ENCODE data around the gene JDP2. TPM values are rescaled to one million over a fixed set of nuclear protein-coding genes. Genes with fewer than 3 reads are reported as not detected.

Gene JDP2
- total and polyA plus RNA-seq, 2 donors (not counting 1 experiment from before 2014, with no cell fraction given): 7.9 to 17.9 TPM

DNA sequence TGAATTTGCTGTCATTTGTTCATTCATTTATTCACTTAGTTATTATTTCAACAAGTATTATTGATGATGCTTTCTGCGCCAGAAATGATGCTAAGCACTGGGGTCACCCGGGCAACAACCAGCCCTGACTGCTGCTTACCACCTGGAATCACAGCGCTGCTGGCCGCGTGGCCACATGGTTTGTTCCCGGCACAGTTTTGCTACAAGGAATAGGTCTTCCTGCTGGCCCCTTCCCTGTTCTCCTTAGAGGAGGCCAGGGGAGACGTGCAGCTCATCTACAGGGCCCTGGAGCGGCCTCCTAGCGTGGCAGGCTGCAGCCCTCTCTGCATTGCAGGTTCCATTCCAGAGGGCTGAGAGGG lies 7.0 kb downstream of the JDP2 start:
- Histone ChIP-seq H3K27me3 (replicated peaks in 1 of 4; ENCODE audit: control extremely low read depth in 1 of 4, control insufficient read depth in 3 of 4, insufficient read depth in 4 of 4, low read length in 3 of 4) (no peaks in the 10 kb centered on the region), H3K36me3 (replicated peaks in 1 of 2; ENCODE audit: control extremely low read depth in 1 of 2, control insufficient read depth in 1 of 2, extremely low read depth in 1 of 2, insufficient read depth in 2 of 2, low read length in 1 of 2) (peaks cover 0 to 17% of the 10 kb centered on the region in 2 experiments), H2AFZ (ENCODE audit: insufficient read depth, low read depth, low read length, poor library complexity, severe bottlenecking) (no peak overlapping the region), H3K9ac (ENCODE audit: low read length) (no peak overlapping the region), H3K9me3 (ENCODE audit: control extremely low read depth in 1 of 3, control insufficient read depth in 2 of 3, insufficient read depth in 1 of 3, low read length in 2 of 3) (no peaks in the 10 kb centered on the region), H3K4me1 (ENCODE audit: control insufficient read depth in 2 of 2, insufficient read depth in 2 of 2, low read length in 2 of 2) (peaks cover 0 to 33% of the 10 kb centered on the region in 2 donors), H4K20me1 (ENCODE audit: control insufficient read depth, insufficient read depth, low read length, poor library complexity, severe bottlenecking) (peaks cover 14% of the 10 kb centered on the region), H3K4me3 (ENCODE audit: control extremely low read depth in 1 of 5, extremely low read depth in 1 of 5, insufficient read depth in 1 of 5, low read depth in 2 of 5, low read length in 4 of 5) (no peak overlapping the region), H3K79me2 (ENCODE audit: control insufficient read depth, insufficient read depth, low read length) (no peaks in the 10 kb centered on the region), H3K4me2 (replicated peaks; ENCODE audit: low read depth, low read length, poor library complexity, severe bottlenecking) (no peak overlapping the region), H3K27ac (ENCODE audit: low read length in 2 of 2) (no peak overlapping the region)
- POLR2A ChIA-PET: interaction anchor here (0.6 kb wide), 1 partner anchor 14 kb away, joined by 3 read pairs; no protein-coding TSS in a partner anchor
- intact Hi-C loops (cut with micrococcal nuclease): no loop called here
- no peak overlapping the region for H3K27ac Mint-ChIP-seq
- WGBS (ENCODE audit: insufficient coverage): 96% methylated on average over 9 of the region's 9 CpGs
- ATAC-seq (ENCODE audit: low read depth) (no peak), DNase-seq (no peak)
- no peak for TF ChIP-seq EZH2 (IDR thresholded peaks at IDR 0.05; ENCODE audit: borderline replicate concordance, insufficient read depth, low read depth, low read length, poor library complexity, severe bottlenecking)
- TF ChIP-seq, protein P1, sequence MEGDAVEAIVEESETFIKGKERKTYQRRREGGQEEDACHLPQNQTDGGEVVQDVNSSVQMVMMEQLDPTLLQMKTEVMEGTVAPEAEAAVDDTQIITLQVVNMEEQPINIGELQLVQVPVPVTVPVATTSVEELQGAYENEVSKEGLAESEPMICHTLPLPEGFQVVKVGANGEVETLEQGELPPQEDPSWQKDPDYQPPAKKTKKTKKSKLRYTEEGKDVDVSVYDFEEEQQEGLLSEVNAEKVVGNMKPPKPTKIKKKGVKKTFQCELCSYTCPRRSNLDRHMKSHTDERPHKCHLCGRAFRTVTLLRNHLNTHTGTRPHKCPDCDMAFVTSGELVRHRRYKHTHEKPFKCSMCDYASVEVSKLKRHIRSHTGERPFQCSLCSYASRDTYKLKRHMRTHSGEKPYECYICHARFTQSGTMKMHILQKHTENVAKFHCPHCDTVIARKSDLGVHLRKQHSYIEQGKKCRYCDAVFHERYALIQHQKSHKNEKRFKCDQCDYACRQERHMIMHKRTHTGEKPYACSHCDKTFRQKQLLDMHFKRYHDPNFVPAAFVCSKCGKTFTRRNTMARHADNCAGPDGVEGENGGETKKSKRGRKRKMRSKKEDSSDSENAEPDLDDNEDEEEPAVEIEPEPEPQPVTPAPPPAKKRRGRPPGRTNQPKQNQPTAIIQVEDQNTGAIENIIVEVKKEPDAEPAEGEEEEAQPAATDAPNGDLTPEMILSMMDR (IDR thresholded peaks at IDR 0.05): no peak
- H3K27me3 Mint-ChIP-seq: no peaks in the 10 kb centered on the region
- H3K4me1 Mint-ChIP-seq: peaks cover 52% of the 10 kb centered on the region
- no peaks in the 10 kb centered on the region for H3K9me3 Mint-ChIP-seq (ENCODE audit: insufficient read depth)
- no peak overlapping the region for H3K4me3 Mint-ChIP-seq
- CTCF ChIA-PET: interaction anchor here (1.4 kb wide), 1 partner anchor 12 kb away, joined by 3 read pairs; no protein-coding TSS in a partner anchor

DNA sequence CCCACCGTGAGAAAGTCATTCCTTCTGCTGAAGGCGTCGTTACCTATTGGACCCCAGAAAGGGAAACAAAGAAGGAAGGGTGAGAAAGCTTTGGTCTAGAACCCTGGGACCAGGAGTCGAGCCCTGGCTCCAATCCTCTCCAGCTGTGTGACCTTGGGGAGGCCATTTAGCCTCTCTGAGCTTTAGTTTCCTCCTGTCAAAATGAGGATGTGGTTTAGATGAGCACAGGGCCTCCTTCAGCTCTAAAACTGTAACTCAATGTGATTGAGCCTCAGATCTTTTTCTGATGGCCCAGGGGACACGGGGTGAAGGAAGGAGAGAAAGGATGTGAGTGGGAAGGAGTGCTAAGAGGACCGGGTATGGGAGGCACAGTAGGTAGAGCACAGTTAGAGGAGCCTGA lies 7.7 kb downstream of the JDP2 start:
- intact Hi-C loops (cut with micrococcal nuclease): no loop called here
- H3K9me3 ChIP-seq (ENCODE audit: control extremely low read depth in 1 of 3, control insufficient read depth in 2 of 3, insufficient read depth in 1 of 3, low read length in 2 of 3): no peaks in the 10 kb centered on the region
- Mint-ChIP-seq H3K9me3 (ENCODE audit: insufficient read depth) (no peaks in the 10 kb centered on the region), H3K27ac (peak overlapping the region; percentile 33), H3K27me3 (no peaks in the 10 kb centered on the region), H3K4me3 (no peak overlapping the region), H3K4me1 (peaks cover 53% of the 10 kb centered on the region)
- POLR2A ChIA-PET: interaction anchor here (0.6 kb wide), 1 partner anchor 15 kb away, joined by 3 read pairs; no protein-coding TSS in a partner anchor
- H3K4me3 ChIP-seq (ENCODE audit: control extremely low read depth in 1 of 5, extremely low read depth in 1 of 5, insufficient read depth in 1 of 5, low read depth in 2 of 5, low read length in 4 of 5): no peak overlapping the region
- ATAC-seq (ENCODE audit: low read depth) (peak; percentile 22), DNase-seq (no peak)
- no peak overlapping the region for H3K9ac ChIP-seq (ENCODE audit: low read length)
- peaks cover 0 to 39% of the 10 kb centered on the region in 2 donors for H3K4me1 ChIP-seq (ENCODE audit: control insufficient read depth in 2 of 2, insufficient read depth in 2 of 2, low read length in 2 of 2)
- H3K36me3 ChIP-seq (replicated peaks in 1 of 2; ENCODE audit: control extremely low read depth in 1 of 2, control insufficient read depth in 1 of 2, extremely low read depth in 1 of 2, insufficient read depth in 2 of 2, low read length in 1 of 2): peaks cover 0 to 17% of the 10 kb centered on the region in 2 experiments
- CTCF ChIA-PET: interaction anchor here (1.4 kb wide), 1 partner anchor 12 kb away, joined by 3 read pairs; no protein-coding TSS in a partner anchor
- H3K4me2 ChIP-seq (replicated peaks; ENCODE audit: low read depth, low read length, poor library complexity, severe bottlenecking): no peak overlapping the region
- peaks cover 14% of the 10 kb centered on the region for H4K20me1 ChIP-seq (ENCODE audit: control insufficient read depth, insufficient read depth, low read length, poor library complexity, severe bottlenecking)
- WGBS (ENCODE audit: insufficient coverage): 53% methylated on average over 6 of the region's 6 CpGs
- no peak for TF ChIP-seq EZH2 (IDR thresholded peaks at IDR 0.05; ENCODE audit: borderline replicate concordance, insufficient read depth, low read depth, low read length, poor library complexity, severe bottlenecking)
- TF ChIP-seq, protein P1 (IDR thresholded peaks at IDR 0.05): no peak
- H3K79me2 ChIP-seq (ENCODE audit: control insufficient read depth, insufficient read depth, low read length): no peaks in the 10 kb centered on the region
- no peak overlapping the region for H3K27ac ChIP-seq (ENCODE audit: low read length in 2 of 2)
- no peak overlapping the region for H2AFZ ChIP-seq (ENCODE audit: insufficient read depth, low read depth, low read length, poor library complexity, severe bottlenecking)
- H3K27me3 ChIP-seq (replicated peaks in 1 of 4; ENCODE audit: control extremely low read depth in 1 of 4, control insufficient read depth in 3 of 4, insufficient read depth in 4 of 4, low read length in 3 of 4): no peaks in the 10 kb centered on the region

Measured in B cell (primary cell).